ENCODE results near the gene RNASEH2A. TPM values are rescaled to one million over a fixed set of nuclear protein-coding genes. Genes with fewer than 3 reads are reported as not detected.

RNASEH2A gene
- total and polyA plus RNA-seq, 2 of the 13 experiments (the other 11 are each of a cell fraction or from before 2014, with no cell fraction given) = 25.1 to 35.8 TPM

- TF ChIP-seq EEA1 (CRISPR knock-in tag; IDR thresholded peaks at IDR 0.05; ENCODE audit: borderline replicate concordance) (0 out of 2 replicates have a peak, but pooled peaks have one; percentile 86), U2AF2 (IDR thresholded peaks at IDR 0.05; ENCODE audit: low read depth, low read length) (no peak), HMGXB4 (CRISPR knock-in tag; IDR thresholded peaks at IDR 0.05; ENCODE audit: borderline replicate concordance in 1 of 2, low read depth in 1 of 2) (peak; percentile 64 to 93), ZNF574 (CRISPR knock-in tag; IDR thresholded peaks at IDR 0.05) (peak; percentile 90), DNMT1 (CRISPR knock-in tag; IDR thresholded peaks at IDR 0.05) (peak; percentile 54; the same call in 1 of the 2 replicates), ZBTB10 (CRISPR knock-in tag; IDR thresholded peaks at IDR 0.05; ENCODE audit: borderline replicate concordance) (no peak), BCLAF1 (IDR thresholded peaks at IDR 0.05) (no peak), MXD3 (CRISPR knock-in tag; IDR thresholded peaks at IDR 0.05) (peak; percentile 84; the same call in 1 of the 2 replicates), ZNF792 (CRISPR knock-in tag; IDR thresholded peaks at IDR 0.05) (peak; percentile 45), ZNF24 (IDR thresholded peaks at IDR 0.05) (0 out of 2 replicates have a peak, but pooled peaks have one; percentile 31), ZBTB26 (CRISPR knock-in tag; IDR thresholded peaks at IDR 0.05; ENCODE audit: borderline replicate concordance) (peak; percentile 17; the same call in 1 of the 2 replicates), FOXM1 (CRISPR knock-in tag; IDR thresholded peaks at IDR 0.05) (no peak), ZNF747 (CRISPR knock-in tag; IDR thresholded peaks at IDR 0.05; ENCODE audit: borderline replicate concordance) (peak; percentile 85; the same call in 1 of the 2 replicates), RBM39 (IDR thresholded peaks at IDR 0.05; ENCODE audit: low read depth, low read length, poor library complexity, severe bottlenecking) (no peak), ZSCAN25 (CRISPR knock-in tag; IDR thresholded peaks at IDR 0.05) (no peak; the same call in 1 of the 2 replicates)
Measured at GRCh38 chr19:12801466-12802266, 4.7 kb upstream of the RNASEH2A start, which contains the start of the genes PRDX2 and THSD8 (continued).
